ENCODE results near the gene EML6.

EML6 gene

GRCh38 chr2:54850171-54851122 is 127.0 kb downstream of the EML6 start:
- H3K27me3 ChIP-seq (replicated peaks in 2 of 5; ENCODE audit: control insufficient read depth in 4 of 5, insufficient read depth in 5 of 5, low read length in 4 of 5) = no peaks in the 10 kb centered on the region
- no peak overlapping the region for H3K27ac ChIP-seq (ENCODE audit: insufficient read depth in 1 of 2, low read depth in 1 of 2, low read length in 2 of 2, poor library complexity in 1 of 2, severe bottlenecking in 2 of 2)
- H3K36me3 ChIP-seq (ENCODE audit: control insufficient read depth in 4 of 4, insufficient read depth in 4 of 4, low read length in 3 of 4) = no peaks in the 10 kb centered on the region
- DNase-seq = no peak
- POLR2A ChIA-PET = no interaction called here
- no peaks in the 10 kb centered on the region for H3K9me3 ChIP-seq (ENCODE audit: control extremely low read depth in 1 of 5, control insufficient read depth in 4 of 5, insufficient read depth in 2 of 5, low read depth in 1 of 5, low read length in 4 of 5)
- 100% methylated on average over 6 of the region's 8 CpGs for WGBS (ENCODE audit: insufficient coverage)
- H3K4me1 ChIP-seq (ENCODE audit: control extremely low read depth in 1 of 4, control insufficient read depth in 4 of 4, insufficient read depth in 4 of 4, low read length in 3 of 4) = no peaks in the 10 kb centered on the region
- no peak overlapping the region for H3K4me3 ChIP-seq (ENCODE audit: control insufficient read depth in 1 of 7, extremely low read depth in 1 of 7, insufficient read depth in 4 of 7, low read depth in 2 of 7, low read length in 6 of 7)
- CTCF ChIA-PET = no interaction called here

- Histone ChIP-seq H3K4me3 (ENCODE audit: control insufficient read depth in 1 of 7, extremely low read depth in 1 of 7, insufficient read depth in 4 of 7, low read depth in 2 of 7, low read length in 6 of 7) (no peak overlapping the region), H3K4me1 (ENCODE audit: control extremely low read depth in 1 of 4, control insufficient read depth in 4 of 4, insufficient read depth in 4 of 4, low read length in 3 of 4) (no peaks in the 10 kb centered on the region), H3K36me3 (ENCODE audit: control insufficient read depth in 4 of 4, insufficient read depth in 4 of 4, low read length in 3 of 4) (no peaks in the 10 kb centered on the region), H3K27ac (ENCODE audit: insufficient read depth in 1 of 2, low read depth in 1 of 2, low read length in 2 of 2, poor library complexity in 1 of 2, severe bottlenecking in 2 of 2) (no peak overlapping the region), H3K9me3 (ENCODE audit: control extremely low read depth in 1 of 5, control insufficient read depth in 4 of 5, insufficient read depth in 2 of 5, low read depth in 1 of 5, low read length in 4 of 5) (no peaks in the 10 kb centered on the region), H3K27me3 (replicated peaks in 2 of 5; ENCODE audit: control insufficient read depth in 4 of 5, insufficient read depth in 5 of 5, low read length in 4 of 5) (no peaks in the 10 kb centered on the region)
- DNase-seq = no peak
- 100% methylated on average over 2 of the region's 5 CpGs for WGBS (ENCODE audit: insufficient coverage)
- ChIA-PET CTCF (interaction anchor here (1.1 kb wide), 1 partner anchor 14 kb away, joined by 3 read pairs; no protein-coding TSS in a partner anchor), POLR2A (no interaction called here)
These were observed 130.3 kb downstream of the EML6 start for GRCh38 chr2:54853616-54854310.

- Histone ChIP-seq H3K27ac (ENCODE audit: insufficient read depth in 1 of 2, low read depth in 1 of 2, low read length in 2 of 2, poor library complexity in 1 of 2, severe bottlenecking in 2 of 2) (no peak overlapping the region), H3K9me3 (ENCODE audit: control extremely low read depth in 1 of 5, control insufficient read depth in 4 of 5, insufficient read depth in 2 of 5, low read depth in 1 of 5, low read length in 4 of 5) (no peaks in the 10 kb centered on the region), H3K27me3 (replicated peaks in 2 of 5; ENCODE audit: control insufficient read depth in 4 of 5, insufficient read depth in 5 of 5, low read length in 4 of 5) (no peaks in the 10 kb centered on the region), H3K4me1 (ENCODE audit: control extremely low read depth in 1 of 4, control insufficient read depth in 4 of 4, insufficient read depth in 4 of 4, low read length in 3 of 4) (no peaks in the 10 kb centered on the region), H3K36me3 (ENCODE audit: control insufficient read depth in 4 of 4, insufficient read depth in 4 of 4, low read length in 3 of 4) (no peaks in the 10 kb centered on the region), H3K4me3 (ENCODE audit: control insufficient read depth in 1 of 7, extremely low read depth in 1 of 7, insufficient read depth in 4 of 7, low read depth in 2 of 7, low read length in 6 of 7) (no peak overlapping the region)
- CTCF ChIA-PET = no interaction called here
- POLR2A ChIA-PET = no interaction called here
- DNase-seq = no peak
- WGBS (ENCODE audit: insufficient coverage) = 100% methylated on average over 1 of the region's 2 CpGs
These were observed 132.0 kb downstream of the EML6 start for GRCh38 chr2:54855434-54855833.

- Histone ChIP-seq H3K27me3 (replicated peaks in 2 of 5; ENCODE audit: control insufficient read depth in 4 of 5, insufficient read depth in 5 of 5, low read length in 4 of 5) (no peaks in the 10 kb centered on the region), H3K4me3 (ENCODE audit: control insufficient read depth in 1 of 7, extremely low read depth in 1 of 7, insufficient read depth in 4 of 7, low read depth in 2 of 7, low read length in 6 of 7) (no peak overlapping the region), H3K27ac (ENCODE audit: insufficient read depth in 1 of 2, low read depth in 1 of 2, low read length in 2 of 2, poor library complexity in 1 of 2, severe bottlenecking in 2 of 2) (no peak overlapping the region), H3K36me3 (ENCODE audit: control insufficient read depth in 4 of 4, insufficient read depth in 4 of 4, low read length in 3 of 4) (no peaks in the 10 kb centered on the region), H3K4me1 (ENCODE audit: control extremely low read depth in 1 of 4, control insufficient read depth in 4 of 4, insufficient read depth in 4 of 4, low read length in 3 of 4) (no peaks in the 10 kb centered on the region), H3K9me3 (ENCODE audit: control extremely low read depth in 1 of 5, control insufficient read depth in 4 of 5, insufficient read depth in 2 of 5, low read depth in 1 of 5, low read length in 4 of 5) (no peaks in the 10 kb centered on the region)
- WGBS (ENCODE audit: insufficient coverage) = 96% methylated on average over 2 of the region's 3 CpGs
- CTCF ChIA-PET = no interaction called here
- POLR2A ChIA-PET = no interaction called here
- no peak for DNase-seq
These were observed 134.7 kb downstream of the EML6 start for GRCh38 chr2:54858021-54858681.

GRCh38 chr2:54859416-54859815 is 136.0 kb downstream of the EML6 start:
- CTCF ChIA-PET = no interaction called here
- Histone ChIP-seq H3K27ac (ENCODE audit: insufficient read depth in 1 of 2, low read depth in 1 of 2, low read length in 2 of 2, poor library complexity in 1 of 2, severe bottlenecking in 2 of 2) (no peak overlapping the region), H3K36me3 (ENCODE audit: control insufficient read depth in 4 of 4, insufficient read depth in 4 of 4, low read length in 3 of 4) (no peaks in the 10 kb centered on the region), H3K27me3 (replicated peaks in 2 of 5; ENCODE audit: control insufficient read depth in 4 of 5, insufficient read depth in 5 of 5, low read length in 4 of 5) (no peaks in the 10 kb centered on the region), H3K4me1 (ENCODE audit: control extremely low read depth in 1 of 4, control insufficient read depth in 4 of 4, insufficient read depth in 4 of 4, low read length in 3 of 4) (no peaks in the 10 kb centered on the region), H3K9me3 (ENCODE audit: control extremely low read depth in 1 of 5, control insufficient read depth in 4 of 5, insufficient read depth in 2 of 5, low read depth in 1 of 5, low read length in 4 of 5) (no peaks in the 10 kb centered on the region), H3K4me3 (ENCODE audit: control insufficient read depth in 1 of 7, extremely low read depth in 1 of 7, insufficient read depth in 4 of 7, low read depth in 2 of 7, low read length in 6 of 7) (no peak overlapping the region)
- POLR2A ChIA-PET = no interaction called here
- no peak for DNase-seq
- WGBS (ENCODE audit: insufficient coverage) = 100% methylated on average over 1 of the region's 3 CpGs

GRCh38 chr2:54859997-54860701 is 136.7 kb downstream of the EML6 start:
- Histone ChIP-seq H3K4me1 (ENCODE audit: control extremely low read depth in 1 of 4, control insufficient read depth in 4 of 4, insufficient read depth in 4 of 4, low read length in 3 of 4) (no peaks in the 10 kb centered on the region), H3K4me3 (ENCODE audit: control insufficient read depth in 1 of 7, extremely low read depth in 1 of 7, insufficient read depth in 4 of 7, low read depth in 2 of 7, low read length in 6 of 7) (no peak overlapping the region), H3K27me3 (replicated peaks in 2 of 5; ENCODE audit: control insufficient read depth in 4 of 5, insufficient read depth in 5 of 5, low read length in 4 of 5) (no peaks in the 10 kb centered on the region), H3K36me3 (ENCODE audit: control insufficient read depth in 4 of 4, insufficient read depth in 4 of 4, low read length in 3 of 4) (no peaks in the 10 kb centered on the region), H3K27ac (ENCODE audit: insufficient read depth in 1 of 2, low read depth in 1 of 2, low read length in 2 of 2, poor library complexity in 1 of 2, severe bottlenecking in 2 of 2) (no peak overlapping the region), H3K9me3 (ENCODE audit: control extremely low read depth in 1 of 5, control insufficient read depth in 4 of 5, insufficient read depth in 2 of 5, low read depth in 1 of 5, low read length in 4 of 5) (no peaks in the 10 kb centered on the region)
- ChIA-PET CTCF (interaction anchor here (1.6 kb wide), 1 partner anchor 92 kb away, joined by 3 read pairs; no protein-coding TSS in a partner anchor), POLR2A (no interaction called here)
- no peak for DNase-seq
- 100% methylated on average over 4 of the region's 7 CpGs for WGBS (ENCODE audit: insufficient coverage)
